ENCODE data around the gene SPAG4.

- TF ChIP-seq POLR2A (IDR thresholded peaks at IDR 0.05; ENCODE audit: low read depth, low read length) (no peak), POLR2AphosphoS5 (IDR thresholded peaks at IDR 0.05; ENCODE audit: low read depth, low read length) (no peak), TAF1 (IDR thresholded peaks at IDR 0.05; ENCODE audit: low read depth, low read length) (no peak)
These were observed 27.2 kb upstream of the SPAG4 start for GRCh38 chr20:35588397-35588796.

Measured in GM12891 (cell line).